Testis (tissue), 3 donors: ENCODE results near the gene ADAMTS15. TPM values are rescaled to one million over a fixed set of nuclear protein-coding genes. Genes with fewer than 3 reads are reported as not detected.

Experiments used
- DNase-seq: peaks from one replicate; pipeline ENCODE4 v3.0.0-alpha.2; 2019
- H3K27ac ChIP-seq, 2 donors: fragments of 200-600 bp; sonication (generic); one replicate each; pipeline ENCODE4 v1.5.1; 2019
- H3K27me3 ChIP-seq: fragments of 200-600 bp; sonication (generic); one replicate; pipeline ENCODE4 v1.5.1; 2019
- H3K36me3 ChIP-seq: fragments of 200-600 bp; sonication (generic); one replicate; pipeline ENCODE4 v1.5.1; 2017; ENCODE audit warnings: low read depth; ENCODE audit errors: missing control alignments
- H3K4me1 ChIP-seq: fragments of 200-600 bp; sonication (generic); one replicate; pipeline ENCODE4 v1.5.1; 2019
- H3K4me3 ChIP-seq, 2 donors: fragments of 200-600 bp; sonication (generic); one replicate each; pipeline ENCODE4 v1.5.1; 2017 to 2019
- H3K9me3 ChIP-seq: fragments of 200-600 bp; sonication (generic); one replicate; pipeline ENCODE4 v1.5.1; 2017
- CTCF ChIP-seq, 3 experiments: fragments of 450-650 bp in 2 of 3; fragments of 200-600 bp in 1 of 3; sonication (generic) in 1 of 3; IDR thresholded peaks; one replicate each; pipeline ENCODE4 v1.5.1; 2016 to 2019; ENCODE audit warnings: antibody characterized with exemption in 3 of 3, mild to moderate bottlenecking in 2 of 3, moderate library complexity in 1 of 3
- POLR2A ChIP-seq: fragments of 450-650 bp; IDR thresholded peaks from one replicate; pipeline ENCODE4 v1.6.1; 2017; ENCODE audit warnings: antibody characterized with exemption, mild to moderate bottlenecking, moderate library complexity
- WGBS, 2 donors: methylation state at CpG; one replicate each; pipeline ENCODE4 v1.1.5; 2018; 5-methylcytosine and 5-hydroxymethylcytosine counted together
- intact Hi-C: fragments of 100-400 bp; cut with DNase I; formaldehyde crosslinking; loops from one replicate; pipeline ENCODE4 v1.15.1; 2023; ENCODE audit warnings: low total_unique reads
- polyA plus RNA-seq: library from polyadenylated mRNA; stranded (reverse); fragments of 350-450 nt; fragmentation: Illumina TruSeq; extraction: RNeasy Lipid Tissue Mini Kit (QIAGEN cat#74804); gene quantifications from one replicate; pipeline ENCODE4 v1.2.3, GENCODE V29; 2014; ENCODE audit warnings: low read depth, low replicate concordance; ENCODE audit not compliant: insufficient read depth
- total RNA-seq, 2 donors: library from RNA; depleted of rRNA; stranded (reverse); fragments of >200 nt; gene quantifications; one replicate each; pipeline ENCODE4 v1.2.3, GENCODE V29; 2016

Gene ADAMTS15
- total and polyA plus RNA-seq, 3 donors from 2014 or later, result 2.7 to 5.7 (median 2.8) TPM

GRCh38 chr11:130452176-130452575, 3.7 kb downstream of the ADAMTS15 start:
- no peak for DNase-seq
- intact Hi-C loops, result no loop called here
- TF ChIP-seq POLR2A, result no peak
- no peak for TF ChIP-seq CTCF (IDR thresholded peaks at IDR 0.05)
- Histone ChIP-seq H3K9me3 (no peaks in the 10 kb centered on the region), H3K4me1 (peaks cover 12% of the 10 kb centered on the region), H3K27me3 (no peaks in the 10 kb centered on the region), H3K27ac (no peak overlapping the region), H3K4me3 (no peak overlapping the region), H3K36me3 (no peaks in the 10 kb centered on the region)
- 83% methylated on average over 9 of the region's 9 CpGs for WGBS, 2 donors

GRCh38 chr11:130452940-130453339, 4.5 kb downstream of the ADAMTS15 start:
- H3K9me3 ChIP-seq, result no peaks in the 10 kb centered on the region
- no peaks in the 10 kb centered on the region for H3K27me3 ChIP-seq
- no peak for TF ChIP-seq POLR2A
- TF ChIP-seq CTCF (IDR thresholded peaks at IDR 0.05), result no peak
- H3K27ac ChIP-seq, result no peak overlapping the region
- intact Hi-C loops, result no loop called here
- H3K4me1 ChIP-seq, result peaks cover 12% of the 10 kb centered on the region
- no peak overlapping the region for H3K4me3 ChIP-seq
- H3K36me3 ChIP-seq, result no peaks in the 10 kb centered on the region
- no peak for DNase-seq
- WGBS, 2 donors, result 77 to 86% methylated on average over 6 of the region's 6 CpGs

GRCh38 chr11:130454491-130455252, 6.2 kb downstream of the ADAMTS15 start:
- H3K27ac ChIP-seq, result no peak overlapping the region
- WGBS, 2 donors, result 63 to 72% methylated on average over 12 of the region's 12 CpGs
- no peak for DNase-seq
- no peak for TF ChIP-seq CTCF (IDR thresholded peaks at IDR 0.05)
- TF ChIP-seq POLR2A, result no peak
- H3K27me3 ChIP-seq, result no peaks in the 10 kb centered on the region
- no peak overlapping the region for H3K4me3 ChIP-seq
- intact Hi-C loops, result no loop called here
- no peaks in the 10 kb centered on the region for H3K36me3 ChIP-seq
- H3K4me1 ChIP-seq, result peaks cover under 1% of the 10 kb centered on the region
- H3K9me3 ChIP-seq, result no peaks in the 10 kb centered on the region

DNA sequence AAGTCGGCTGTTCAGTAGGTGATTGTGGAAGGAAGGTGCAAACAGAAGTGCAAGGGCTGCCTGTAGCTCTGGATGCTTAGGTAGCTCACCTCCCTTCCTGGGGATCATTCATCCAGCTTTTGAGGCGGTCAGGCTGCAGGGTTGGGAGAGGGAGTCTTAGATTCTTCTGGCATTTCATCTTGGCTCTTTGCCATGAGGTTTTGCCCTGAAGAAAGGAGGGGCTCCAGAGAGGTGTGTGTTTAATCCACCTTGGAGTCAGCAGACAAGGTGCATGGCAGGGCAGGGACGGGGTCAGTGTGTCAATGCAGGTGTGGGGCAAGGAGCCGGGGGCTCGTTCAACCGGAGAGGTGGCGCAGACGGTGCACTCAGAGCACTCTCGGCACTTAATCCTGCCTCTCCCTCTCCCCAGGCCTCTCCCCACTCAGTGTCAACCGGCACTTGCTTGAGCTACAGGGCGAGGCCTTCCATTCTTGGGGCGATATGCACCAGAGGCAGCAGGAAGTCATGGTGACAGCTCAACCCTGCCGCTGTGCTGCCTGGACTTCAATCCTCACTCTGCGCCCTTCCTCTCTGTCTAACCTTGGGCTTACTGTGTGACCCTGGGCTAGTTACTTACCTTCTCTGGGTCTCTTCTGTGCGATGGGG, 7.2 kb downstream of the ADAMTS15 start:
- WGBS, 2 donors, result 90 to 91% methylated on average over 15 of the region's 15 CpGs
- intact Hi-C loops, result no loop called here
- no peak for DNase-seq
- TF ChIP-seq CTCF (IDR thresholded peaks at IDR 0.05) (no peak), POLR2A (no peak)
- H3K4me3 ChIP-seq, result no peak overlapping the region
- H3K27ac ChIP-seq, result no peak overlapping the region
- no peaks in the 10 kb centered on the region for H3K36me3 ChIP-seq
- H3K27me3 ChIP-seq, result no peaks in the 10 kb centered on the region
- no peaks in the 10 kb centered on the region for H3K9me3 ChIP-seq
- no peaks in the 10 kb centered on the region for H3K4me1 ChIP-seq
